GM19239 (cell line): ENCODE data around the gene CUL9.

Experiments used
- DNase-seq: peaks from one replicate; pipeline ENCODE4 v3.0.0; 2011; ENCODE audit warnings: low spot score; ENCODE audit not compliant: insufficient read length
- FAIRE-seq: peaks from 2 replicates; lab custom pipeline; 2011; peaks lifted over from hg19 to GRCh38; lab: Jason Lieb, UNC

Gene CUL9

GRCh38 chr6:43267619-43268354 is 85.8 kb downstream of the CUL9 start:
- no peak for FAIRE-seq
- DNase-seq, result no peak

GRCh38 chr6:43268355-43268700 is 86.3 kb downstream of the CUL9 start:
- no peak for DNase-seq

GRCh38 chr6:43268782-43269272 is 86.8 kb downstream of the CUL9 start:
- DNase-seq, result no peak
- no peak for FAIRE-seq

More at GRCh38 chr6:43268355-43268700, 86.3 kb downstream of the CUL9 start:
- FAIRE-seq, result no peak

- DNase-seq, result no peak
- no peak for FAIRE-seq
Measured at GRCh38 chr6:43269273-43270007, 87.4 kb downstream of the CUL9 start.

- no peak for FAIRE-seq
- no peak for DNase-seq
Measured at GRCh38 chr6:43271103-43271815, 89.3 kb downstream of the CUL9 start.

GRCh38 chr6:43271944-43272343 is 89.9 kb downstream of the CUL9 start:
- no peak for DNase-seq
- FAIRE-seq, result no peak

- FAIRE-seq (no peak), DNase-seq (no peak)
Measured at GRCh38 chr6:43273707-43274106, 91.7 kb downstream of the CUL9 start.
